NB4 (cell line): ENCODE results near the gene TSNAXIP1.
A peak's percentile ranks its signal among the peaks of the same experiment; 100 is the strongest.

Experiments
- DNase-seq: peaks from one replicate; pipeline ENCODE4 v3.0.0; 2010; ENCODE audit warnings: low read depth
- H3K4me3 ChIP-seq: one replicate; pipeline ENCODE4 v1.5.1; 2011; ENCODE audit warnings: mild to moderate bottlenecking, low read depth, low read length, moderate library complexity
- CTCF ChIP-seq: IDR thresholded peaks from one replicate; pipeline ENCODE4 v1.5.1; 2012; ENCODE audit warnings: low read depth, low read length
- MAX ChIP-seq: IDR thresholded peaks from 2 replicates; pipeline ENCODE4 v1.6.1; 2011; ENCODE audit warnings: low read depth, low read length
- MYC ChIP-seq: IDR thresholded peaks from 2 replicates; pipeline ENCODE4 v1.6.1; 2011; ENCODE audit warnings: low read depth, low read length
- POLR2A ChIP-seq: IDR thresholded peaks from 2 replicates; pipeline ENCODE4 v1.6.1; 2011; ENCODE audit warnings: mild to moderate bottlenecking; ENCODE audit not compliant: insufficient read length; ENCODE audit errors: extremely low read depth

Gene TSNAXIP1

GRCh38 chr16:67779256-67780014 lies 27.3 kb upstream of the TSNAXIP1 start:
- no peak overlapping the region for H3K4me3 ChIP-seq
- TF ChIP-seq POLR2A: no peak
- no peak for TF ChIP-seq CTCF
- no peak for TF ChIP-seq MYC
- no peak for TF ChIP-seq MAX
- DNase-seq: no peak

- no peak overlapping the region for H3K4me3 ChIP-seq
- TF ChIP-seq CTCF: no peak
- TF ChIP-seq MYC: no peak
- TF ChIP-seq POLR2A: no peak
- TF ChIP-seq MAX: no peak
- no peak for DNase-seq
Measured at GRCh38 chr16:67780847-67781564, 25.7 kb upstream of the TSNAXIP1 start.

- TF ChIP-seq MYC (no peak), MAX (0 out of 2 replicates have a peak, but pooled peaks have one; percentile 8)
- peak; percentile 48 for DNase-seq
- H3K4me3 ChIP-seq: no peak overlapping the region
Measured at GRCh38 chr16:67781565-67781921, 25.1 kb upstream of the TSNAXIP1 start.

GRCh38 chr16:67782567-67783352 lies 23.9 kb upstream of the TSNAXIP1 start:
- TF ChIP-seq CTCF (no peak), POLR2A (no peak), MAX (no peak), MYC (no peak)
- DNase-seq: no peak
- H3K4me3 ChIP-seq: no peak overlapping the region

- DNase-seq: no peak
- H3K4me3 ChIP-seq: no peak overlapping the region
- TF ChIP-seq POLR2A (no peak), MYC (no peak), MAX (no peak), CTCF (no peak)
Measured at GRCh38 chr16:67783353-67783725, 23.4 kb upstream of the TSNAXIP1 start.

GRCh38 chr16:67786491-67786890 lies 20.2 kb upstream of the TSNAXIP1 start:
- no peak for DNase-seq
- H3K4me3 ChIP-seq: no peak overlapping the region

More at GRCh38 chr16:67786491-67786890, 20.2 kb upstream of the TSNAXIP1 start:
- TF ChIP-seq MAX: no peak
- TF ChIP-seq CTCF: no peak
- no peak for TF ChIP-seq POLR2A
- TF ChIP-seq MYC: no peak
